GM23248 (cell line): ENCODE results near the gene FLOT2. TPM values are rescaled to one million over a fixed set of nuclear protein-coding genes. Genes with fewer than 3 reads are reported as not detected.
"Not testable (repeated sequence)": the region's sequence is repeated elsewhere in the genome, so short reads cannot be mapped to it uniquely, and the experiment has no call there.

ENCODE experiments used
- DNase-seq: peaks from one replicate; pipeline ENCODE4 v3.0.0-alpha.2; 2015
- H2AFZ ChIP-seq: fragments of 200-600 bp; sonication (generic); 2 replicates; pipeline ENCODE4 v1.6.1; 2016; ENCODE audit warnings: antibody characterized with exemption
- H3F3A ChIP-seq: fragments of 200-600 bp; sonication (generic); 2 replicates; pipeline ENCODE4 v1.6.1; 2016; ENCODE audit warnings: mild to moderate bottlenecking, antibody characterized with exemption, mixed run types; ENCODE audit not compliant: insufficient read depth
- H3K27ac ChIP-seq: fragments of 200-600 bp; sonication (generic); 2 replicates; pipeline ENCODE4 v1.5.1; 2016; ENCODE audit warnings: mild to moderate bottlenecking
- H3K27me3 ChIP-seq: fragments of 200-600 bp; sonication (generic); replicated peaks from 2 replicates; pipeline ENCODE4 v1.6.1; 2016; ENCODE audit warnings: mild to moderate bottlenecking; ENCODE audit not compliant: insufficient read depth
- H3K36me3 ChIP-seq: fragments of 200-600 bp; sonication (generic); 2 replicates; pipeline ENCODE4 v1.6.1; 2016; ENCODE audit warnings: low read depth, mild to moderate bottlenecking
- H3K4me1 ChIP-seq: fragments of 200-600 bp; sonication (generic); 2 replicates; pipeline ENCODE4 v1.6.1; 2016; ENCODE audit warnings: mild to moderate bottlenecking; ENCODE audit not compliant: insufficient read depth
- H3K4me2 ChIP-seq: fragments of 200-600 bp; sonication (generic); one replicate; pipeline ENCODE4 v1.6.1; 2016; ENCODE audit warnings: mild to moderate bottlenecking; ENCODE audit not compliant: unreplicated experiment
- H3K4me3 ChIP-seq: fragments of 200-600 bp; sonication (generic); 2 replicates; pipeline ENCODE4 v1.5.1; 2016; ENCODE audit warnings: mild to moderate bottlenecking
- H3K79me2 ChIP-seq: fragments of 200-600 bp; sonication (generic); 2 replicates; pipeline ENCODE4 v1.6.1; 2016; ENCODE audit warnings: mild to moderate bottlenecking; ENCODE audit not compliant: insufficient read depth
- H3K9ac ChIP-seq: fragments of 200-600 bp; sonication (generic); 2 replicates; pipeline ENCODE4 v1.6.1; 2016; ENCODE audit warnings: mild to moderate bottlenecking
- H3K9me2 ChIP-seq: fragments of 200-600 bp; sonication (generic); 2 replicates; pipeline ENCODE4 v1.6.1; 2016; ENCODE audit warnings: mixed run types, mild to moderate bottlenecking, moderate library complexity; ENCODE audit not compliant: insufficient read depth
- H3K9me3 ChIP-seq: fragments of 200-600 bp; sonication (generic); one replicate; pipeline ENCODE4 v1.6.1; 2017; ENCODE audit warnings: low read depth
- H4K20me1 ChIP-seq: fragments of 200-600 bp; sonication (generic); 2 replicates; pipeline ENCODE4 v1.6.0; 2016; ENCODE audit not compliant: insufficient read depth
- EZH2 ChIP-seq: fragments of 200-600 bp; sonication (generic); IDR thresholded peaks from 2 replicates; pipeline ENCODE4 v1.6.1; 2018; ENCODE audit warnings: antibody characterized with exemption, mild to moderate bottlenecking; ENCODE audit not compliant: insufficient read depth, poor library complexity, severe bottlenecking
- EZH2phosphoT487 ChIP-seq: fragments of 200-600 bp; sonication (generic); IDR thresholded peaks from 2 replicates; pipeline ENCODE4 v1.6.1; 2018; ENCODE audit warnings: antibody characterized with exemption, moderate library complexity, mild to moderate bottlenecking, low read depth; ENCODE audit not compliant: insufficient read depth
- WGBS, 2 experiments: methylation state at CpG; one replicate each; pipeline ENCODE4 v1.1.6; 2015 to 2017; ENCODE audit warnings: low lambda C conversion rate in 2 of 2, low coverage in 1 of 2; ENCODE audit errors: missing lambda C conversion rate in 2 of 2; 5-methylcytosine and 5-hydroxymethylcytosine counted together
- in situ Hi-C: fragments of 300-500 bp; cut with MboI; formaldehyde crosslinking; loops from 2 replicates; pipeline ENCODE4 v1.15.0; 2020
- polyA plus RNA-seq: library from polyadenylated mRNA; unstranded; fragments of >200 nt; fragmentation: Nextera tagmentation; extraction: Ambion mirVana; gene quantifications from 2 replicates; pipeline ENCODE4 v1.2.1, GENCODE V29; 2016
- total RNA-seq: library from RNA; depleted of rRNA; stranded (reverse); fragments of >200 nt; shearing (Covaris generic); gene quantifications from 2 replicates; pipeline ENCODE4 v1.2.3, GENCODE V29; 2014

The FLOT2 gene
- total and polyA plus RNA-seq, 2 experiments from 2014 or later, result 33.2 to 55.0 TPM

DNA sequence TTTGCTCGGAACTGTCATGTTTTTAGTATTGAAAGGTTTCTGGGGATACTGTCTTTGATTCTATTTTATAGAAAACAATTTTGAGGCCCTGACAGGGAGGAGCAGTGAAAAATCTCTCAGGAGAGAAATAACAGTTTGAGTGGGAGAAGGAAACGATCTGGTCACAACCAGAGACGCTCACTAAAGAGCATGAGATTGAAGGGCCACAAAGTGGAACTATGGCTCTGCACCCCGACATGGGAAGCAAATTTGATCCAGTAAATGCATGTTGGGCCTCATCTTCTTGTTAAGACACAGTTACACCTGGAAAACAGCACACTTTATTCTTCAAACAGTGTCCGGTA lies 42.2 kb downstream of the FLOT2 start:
- DNase-seq, result no peak
- Histone ChIP-seq H3K4me2 (peak overlapping the region; percentile 88), H3K27me3 (no peaks in the 10 kb centered on the region), H3K27ac (peak overlapping the region; percentile 51), H4K20me1 (no peaks in the 10 kb centered on the region), H3K79me2 (peaks cover 16% of the 10 kb centered on the region), H2AFZ (peak overlapping the region; percentile 99), H3K9me3 (no peaks in the 10 kb centered on the region), H3K4me3 (peak overlapping the region; percentile 99), H3K36me3 (peaks cover 10% of the 10 kb centered on the region; the same call in 1 of the 2 replicates), H3F3A (no peaks in the 10 kb centered on the region), H3K9me2 (no peaks in the 10 kb centered on the region), H3K9ac (peak overlapping the region; percentile 95), H3K4me1 (peaks cover 8% of the 10 kb centered on the region)
- no peak for TF ChIP-seq EZH2phosphoT487
- no peak for TF ChIP-seq EZH2
- WGBS, 2 experiments, result 3% methylated on average over 5 of the region's 5 CpGs
- in situ Hi-C loops, result no loop called here

DNA sequence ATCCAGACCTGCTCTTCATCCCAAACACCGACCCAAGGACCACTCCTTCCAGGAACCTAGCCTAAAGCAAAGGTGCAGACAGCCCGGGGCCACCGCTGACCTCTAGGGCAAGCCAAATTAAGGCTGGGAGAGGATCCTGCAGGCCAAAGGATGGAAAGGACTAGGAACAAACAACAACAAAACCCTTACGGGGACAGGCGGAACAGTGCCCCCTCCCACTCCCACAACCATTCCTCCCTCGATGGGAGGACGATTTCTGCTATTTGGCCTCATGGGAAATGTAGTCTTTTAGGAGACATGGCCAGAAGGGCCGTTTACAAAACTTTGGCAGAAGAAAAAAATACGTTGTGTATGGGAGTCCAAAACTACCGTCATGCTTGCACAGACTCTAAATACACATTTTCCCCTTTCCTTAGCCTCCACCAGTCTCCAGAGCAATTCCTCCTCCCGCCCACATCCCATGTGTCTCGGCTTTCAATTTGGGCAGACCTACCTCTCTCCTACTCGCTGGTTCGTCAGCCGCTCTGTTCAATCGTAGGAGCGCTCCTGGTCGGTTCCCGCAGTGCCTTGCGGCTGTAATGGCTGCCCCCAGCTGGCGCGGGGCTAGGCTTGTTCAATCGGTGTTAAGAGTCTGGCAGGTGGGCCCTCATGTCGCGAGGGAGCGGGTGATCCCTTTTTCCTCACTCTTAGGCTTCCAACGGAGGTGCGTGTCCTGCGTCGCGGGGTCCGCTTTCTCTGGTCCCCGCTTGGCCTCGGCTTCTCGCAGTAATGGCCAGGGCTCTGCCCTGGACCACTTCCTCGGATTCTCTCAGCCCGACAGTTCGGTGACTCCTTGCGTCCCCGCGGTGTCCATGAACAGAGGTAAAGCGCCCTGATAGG lies 42.8 kb downstream of the FLOT2 start, which contains the start of gene ERAL1:
Gene ERAL1, plus strand, starts transcription at position 560 of the 879 bp plus-strand sequence. Its CDS starts 19 bp downstream, at position 579.
- Histone ChIP-seq H3K4me2 (peak within 1 kb of the TSS; percentile 88), H3K79me2 (peaks cover 16% of the 10 kb centered on the region), H3K4me1 (peaks cover 8% of the 10 kb centered on the region), H3F3A (no peaks in the 10 kb centered on the region), H3K9ac (peak within 1 kb of the TSS; percentile 95), H3K36me3 (peaks cover 10% of the 10 kb centered on the region; the same call in 1 of the 2 replicates), H3K27me3 (no peaks in the 10 kb centered on the region), H4K20me1 (no peaks in the 10 kb centered on the region), H3K9me2 (no peaks in the 10 kb centered on the region), H3K4me3 (peak within 1 kb of the TSS; percentile 99), H3K9me3 (no peaks in the 10 kb centered on the region), H3K27ac (peak within 1 kb of the TSS; percentile 51), H2AFZ (peak within 1 kb of the TSS; percentile 99)
- DNase-seq, result peak; percentile 97
- in situ Hi-C loops, result no loop called here
- TF ChIP-seq EZH2phosphoT487 (no peak), EZH2 (no peak)
- WGBS, 2 experiments, result 1 to 2% methylated on average over 42 of the region's 42 CpGs

DNA sequence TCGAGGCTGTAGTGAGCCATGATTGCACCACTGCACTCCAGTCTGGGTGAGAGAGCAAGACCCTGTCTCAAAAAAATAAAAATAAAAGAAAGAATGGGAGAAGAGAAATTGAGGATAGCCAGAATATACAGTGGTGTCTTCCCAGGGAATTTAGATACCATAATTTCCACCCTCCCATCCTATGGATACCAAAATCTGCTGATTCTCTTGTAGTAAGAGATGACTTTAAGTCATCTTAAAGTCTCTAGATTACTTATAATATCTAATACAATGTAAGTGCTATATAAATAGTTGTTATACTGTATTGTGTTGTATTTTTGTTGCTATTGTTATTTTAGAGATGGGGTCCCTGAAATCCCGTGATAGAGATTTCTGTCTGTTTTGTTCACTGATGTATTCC lies 44.2 kb downstream of the FLOT2 start:
- Histone ChIP-seq H3K79me2 (peaks cover 16% of the 10 kb centered on the region), H3K27ac (no peak overlapping the region), H3K4me2 (no peak overlapping the region), H3K9me3 (no peaks in the 10 kb centered on the region), H3K36me3 (no peaks in the 10 kb centered on the region), H4K20me1 (no peaks in the 10 kb centered on the region), H3K27me3 (no peaks in the 10 kb centered on the region), H2AFZ (no peak overlapping the region), H3F3A (no peaks in the 10 kb centered on the region), H3K4me3 (no peak overlapping the region), H3K9me2 (no peaks in the 10 kb centered on the region), H3K9ac (no peak overlapping the region), H3K4me1 (peaks cover 8% of the 10 kb centered on the region)
- 91 to 96% methylated on average over 2 of the region's 2 CpGs for WGBS, 2 experiments
- DNase-seq, result no peak
- in situ Hi-C loops, result no loop called here
- TF ChIP-seq EZH2 (no peak), EZH2phosphoT487 (no peak)

DNA sequence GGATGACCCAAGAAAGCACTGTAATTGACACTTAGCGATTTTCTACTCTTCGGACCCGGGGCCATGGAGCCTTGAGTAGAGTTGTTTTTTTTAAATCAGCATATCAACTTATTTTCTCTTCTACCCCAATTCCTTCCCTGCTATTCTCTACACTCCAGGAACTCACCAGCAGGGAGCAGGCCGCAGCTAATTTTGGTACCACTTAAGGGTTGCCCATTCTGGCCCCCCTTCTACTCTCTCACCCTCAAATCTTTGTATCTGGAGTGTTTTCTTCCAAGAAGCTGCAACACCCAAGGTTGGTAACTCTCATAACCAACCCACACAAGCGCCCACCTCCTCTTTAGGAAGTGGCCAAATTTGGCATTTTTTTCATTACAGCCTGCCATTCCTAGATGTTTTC lies 48.3 kb downstream of the FLOT2 start:
- Histone ChIP-seq H3K4me2 (no peak overlapping the region), H3K4me1 (peaks cover 3% of the 10 kb centered on the region; the same call in 1 of the 2 replicates), H3K36me3 (no peaks in the 10 kb centered on the region), H3K9ac (no peak overlapping the region), H4K20me1 (no peaks in the 10 kb centered on the region), H3K4me3 (no peak overlapping the region), H3F3A (no peaks in the 10 kb centered on the region), H2AFZ (no peak overlapping the region), H3K27ac (no peak overlapping the region), H3K9me2 (no peaks in the 10 kb centered on the region), H3K27me3 (no peaks in the 10 kb centered on the region), H3K79me2 (no peaks in the 10 kb centered on the region), H3K9me3 (no peaks in the 10 kb centered on the region)
- in situ Hi-C loops, result no loop called here
- WGBS, 2 experiments, result 65 to 71% methylated on average over 5 of the region's 5 CpGs
- TF ChIP-seq EZH2, result no peak
- TF ChIP-seq EZH2phosphoT487, result no peak
- peak; percentile 33 for DNase-seq

DNA sequence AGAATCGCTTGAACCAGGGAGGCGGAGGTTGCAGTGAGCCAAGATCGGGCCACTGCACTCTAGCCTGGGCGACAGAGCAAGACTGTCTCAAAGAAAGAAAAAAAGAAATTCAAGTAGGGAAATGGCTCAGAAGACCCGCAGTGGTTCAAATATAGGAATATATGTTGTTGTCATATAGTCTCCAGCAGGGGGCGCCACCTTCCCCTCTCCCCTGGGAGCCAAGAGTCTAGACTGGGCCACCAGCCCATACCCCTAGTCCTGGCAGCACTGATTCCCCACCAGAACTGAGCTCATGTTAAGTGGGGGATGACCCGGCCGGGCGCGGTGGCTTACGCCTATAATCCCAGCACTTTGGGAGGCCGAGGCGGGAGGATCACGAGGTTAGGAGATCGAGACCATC lies 48.9 kb downstream of the FLOT2 start:
- H3K27ac ChIP-seq, H3K9me3 ChIP-seq, H4K20me1 ChIP-seq, H3K9ac ChIP-seq, H2AFZ ChIP-seq, H3K4me3 ChIP-seq, in situ Hi-C loops, H3K4me1 ChIP-seq, H3K27me3 ChIP-seq, H3K4me2 ChIP-seq, H3F3A ChIP-seq, H3K36me3 ChIP-seq, H3K79me2 ChIP-seq, H3K9me2 ChIP-seq: not testable (repeated sequence)
- peak; percentile 22 for DNase-seq
- WGBS, 2 experiments, result 86 to 88% methylated on average over 13 to 15 of the region's 15 CpGs

DNA sequence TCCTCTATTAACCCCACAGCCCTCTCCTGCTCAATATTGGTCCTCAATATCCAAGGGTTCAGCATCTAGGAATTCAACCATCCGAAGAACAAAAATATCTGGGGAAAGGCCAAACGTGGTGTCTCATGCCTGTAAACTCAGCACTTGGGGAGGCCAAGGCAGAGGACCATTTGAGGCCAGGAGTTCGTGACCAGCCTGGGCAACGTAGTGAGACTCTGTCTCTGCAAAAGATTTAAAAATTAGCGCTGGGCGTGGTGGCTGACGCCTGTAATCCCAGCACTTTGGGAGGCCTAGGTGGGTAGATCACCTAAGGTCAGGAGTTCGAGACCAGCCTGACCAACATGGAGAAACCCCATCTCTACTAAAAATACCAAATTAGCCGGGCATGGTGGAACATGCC lies 50.8 kb downstream of the FLOT2 start:
- H3K9ac ChIP-seq, DNase-seq, H4K20me1 ChIP-seq, H3K4me2 ChIP-seq, H3F3A ChIP-seq, H3K4me3 ChIP-seq, H3K9me3 ChIP-seq, H3K9me2 ChIP-seq, H3K4me1 ChIP-seq, H2AFZ ChIP-seq, H3K27ac ChIP-seq, H3K36me3 ChIP-seq, H3K27me3 ChIP-seq, in situ Hi-C loops: not testable (repeated sequence)
- 83 to 86% methylated on average over 9 of the region's 9 CpGs for WGBS, 2 experiments
- peaks cover 15% of the 10 kb centered on the region for H3K79me2 ChIP-seq
